Hair follicular keratinocyte (primary cell): ENCODE data around the gene NTHL1. TPM values are rescaled to one million over a fixed set of nuclear protein-coding genes. Genes with fewer than 3 reads are reported as not detected.

Experiments used
- total RNA-seq: library from RNA; depleted of rRNA; stranded (reverse); fragments of >200 nt; gene quantifications from 2 replicates; pipeline ENCODE4 v1.2.3, GENCODE V29; 2015

Gene NTHL1
- total RNA-seq, result 23.2 and 40.5 TPM in 2 replicates

GRCh38 chr16:2047330-2048115, at the start of gene NTHL1, which contains the start of gene TSC2:
TSS of gene NTHL1 (minus strand) at chr16:2047834. CDS start at chr16:2047823, 11 bp downstream.
TSS of gene TSC2 (plus strand) at chr16:2047985. CDS start at chr16:2048616, 631 bp downstream.

GRCh38 chr16:2026461-2027023, 21.1 kb downstream of the NTHL1 start, which contains the start of gene NHERF2:
TSS of gene NHERF2 (plus strand) at chr16:2026902. CDS start at chr16:2027006, 104 bp downstream.

DNA sequence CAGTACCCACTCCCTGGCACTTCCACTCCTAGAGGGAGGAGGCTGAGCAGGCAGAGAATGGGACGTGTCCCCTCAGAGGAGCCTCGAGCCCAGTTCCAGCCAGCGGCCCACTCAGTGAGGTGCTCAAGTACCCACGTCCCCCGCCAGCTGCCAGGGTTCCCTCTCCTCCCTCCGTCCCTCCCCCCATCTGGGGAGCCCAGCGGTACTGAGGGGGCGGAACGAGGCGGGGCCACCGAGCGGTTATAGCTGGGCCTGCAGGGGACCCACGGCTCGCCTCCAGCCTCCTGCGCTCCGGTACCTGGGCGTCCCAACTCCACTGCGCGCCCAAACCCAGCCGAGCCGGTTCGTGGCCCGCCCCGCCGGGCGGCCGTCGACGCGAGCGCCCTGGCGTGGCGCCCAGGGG, 28.1 kb downstream of the NTHL1 start, which contains the start of gene NPW:
NPW (plus strand) TSS at position 268 of the 403 bp plus-strand sequence.

GRCh38 chr16:2009791-2010510, 37.7 kb downstream of the NTHL1 start, which contains the start of gene ZNF598:
TSS of gene ZNF598 (minus strand) at chr16:2009821.

Other genes starting within 250 kb of the NTHL1 start
- gene HAGH, start 221.0 kb downstream of the NTHL1 start, total RNA-seq, result 59.8 and 73.5 TPM in 2 replicates
- 32.2 and 34.9 TPM in 2 replicates for gene FAHD1, start 220.6 kb downstream of the NTHL1 start, total RNA-seq
- gene MEIOB, start 175.7 kb downstream of the NTHL1 start, total RNA-seq, result 0.08 TPM in 1 of 2 replicates, not detected in the other
- gene HS3ST6, start 129.4 kb downstream of the NTHL1 start, total RNA-seq, result not detected in 2 replicates
- gene MSRB1, start 104.6 kb downstream of the NTHL1 start, total RNA-seq, result 6.3 and 6.4 TPM in 2 replicates
- gene RPL3L, start 93.1 kb downstream of the NTHL1 start, total RNA-seq, result 0.55 TPM in 1 of 2 replicates, not detected in the other
- gene NDUFB10, start 88.3 kb downstream of the NTHL1 start, total RNA-seq, result 168 and 283 TPM in 2 replicates
- gene RPS2, start 83.0 kb downstream of the NTHL1 start, total RNA-seq, result 4,608 and 4,861 TPM in 2 replicates
- 0.16 TPM in 1 of 2 replicates, not detected in the other for gene RNF151, start 81.0 kb downstream of the NTHL1 start, total RNA-seq
- 85.0 and 114 TPM in 2 replicates for gene TBL3, start 75.8 kb downstream of the NTHL1 start, total RNA-seq
- gene NOXO1, start 66.4 kb downstream of the NTHL1 start, total RNA-seq, result 1.2 and 2.1 TPM in 2 replicates
- 21.3 and 23.3 TPM in 2 replicates for gene GFER, start 63.6 kb downstream of the NTHL1 start, total RNA-seq
- 0.68 and 5.4 TPM in 2 replicates for gene SYNGR3, start 57.9 kb downstream of the NTHL1 start, total RNA-seq
- 62.8 and 87.5 TPM in 2 replicates for gene ZNF598, start 38.0 kb downstream of the NTHL1 start, total RNA-seq
- 0.68 TPM in 1 of 2 replicates, not detected in the other for gene NPW, start 28.0 kb downstream of the NTHL1 start, total RNA-seq
- gene NHERF2, start 20.9 kb downstream of the NTHL1 start, total RNA-seq, result 7.6 and 7.9 TPM in 2 replicates
- 22.3 and 23.4 TPM in 2 replicates for gene TSC2, start 151 bp upstream of the NTHL1 start, total RNA-seq
- gene PKD1, start 88.1 kb upstream of the NTHL1 start, total RNA-seq, result 44.1 and 44.7 TPM in 2 replicates
- not detected in 2 replicates for gene RAB26, start 100.8 kb upstream of the NTHL1 start, total RNA-seq
- gene TRAF7, start 107.9 kb upstream of the NTHL1 start, total RNA-seq, result 70.1 and 85.1 TPM in 2 replicates
- under 0.01 and 0.16 TPM in 2 replicates for gene CASKIN1, start 148.8 kb upstream of the NTHL1 start, total RNA-seq
- gene MLST8, start 157.6 kb upstream of the NTHL1 start, total RNA-seq, result 94.2 and 110 TPM in 2 replicates
- 0.55 and 2.0 TPM in 2 replicates for gene BRICD5, start 163.0 kb upstream of the NTHL1 start, total RNA-seq
- gene PGP, start 167.0 kb upstream of the NTHL1 start, total RNA-seq, result 18.6 and 24.5 TPM in 2 replicates
- 24.7 and 29.4 TPM in 2 replicates for gene E4F1, start 175.8 kb upstream of the NTHL1 start, total RNA-seq
- 0.78 TPM in 1 of 2 replicates, not detected in the other for gene DNASE1L2, start 188.6 kb upstream of the NTHL1 start, total RNA-seq
- gene ECI1, start 203.8 kb upstream of the NTHL1 start, total RNA-seq, result 58.9 and 66.1 TPM in 2 replicates
- gene RNPS1, start 220.3 kb upstream of the NTHL1 start, total RNA-seq, result 162 and 206 TPM in 2 replicates